HepG2 (cell line): ENCODE results near the gene CA10. TPM values are rescaled to one million over a fixed set of nuclear protein-coding genes. Genes with fewer than 3 reads are reported as not detected.

Experiments
- ATAC-seq: fragments of 200-7000 bp; cut with Tn5 transposase; 3 replicates; pipeline ENCODE4 v1.9.1; 2020; ENCODE audit warnings: mild to moderate bottlenecking, moderate library complexity
- BruUV-seq: library from RNA; stranded (reverse); fragments of 400-500 nt; replicated peaks from 2 replicates; lab custom pipeline; 2021; lab: Mats Ljungman, UMichigan
- CTCF ChIA-PET: fragments of 300-600 bp; formaldehyde crosslinking; extraction: SDS; loops from one replicate; lab custom pipeline; 2021; ENCODE audit warnings: low total read pairs, inconsistent platforms, low intra/inter-chr PET ratio; lab: Yijun Ruan, JAX
- POLR2A ChIA-PET: fragments of 350-600 bp; sonication (Branson Sonifier 250); formaldehyde crosslinking; loops from one replicate; lab custom pipeline; 2020; ENCODE audit warnings: antibody characterized with exemption, inconsistent platforms; lab: Yijun Ruan, JAX
- DNase-seq: peaks from one replicate; pipeline ENCODE4 v3.0.0-alpha.2; 2015; ENCODE audit warnings: low spot score
- FAIRE-seq: peaks from 3 replicates; lab custom pipeline; 2011; peaks lifted over from hg19 to GRCh38; lab: Jason Lieb, UNC
- H2AFZ ChIP-seq: one replicate; pipeline ENCODE4 v1.6.1; 2011; ENCODE audit warnings: low read length, inconsistent platforms
- H3K27ac ChIP-seq: fragments of 300-600 bp; 3 replicates; pipeline ENCODE4 v1.8.0; 2011; ENCODE audit warnings: mixed run types, mild to moderate bottlenecking, mixed read lengths, low read length, inconsistent platforms; ENCODE audit not compliant: insufficient read depth; ENCODE audit errors: extremely low read length
- H3K27me3 ChIP-seq, 2 experiments: fragments of 200-600 bp in 1 of 2; 2 replicates in 1 of 2; 3 replicates in 1 of 2; pipeline versions ENCODE4 v1.6.0 to v1.8.0; 2011; ENCODE audit warnings: low read length in 2 of 2, mild to moderate bottlenecking in 2 of 2, moderate library complexity in 2 of 2, inconsistent platforms in 1 of 2; ENCODE audit not compliant: insufficient read depth in 2 of 2, control insufficient read depth in 1 of 2
- H3K36me3 ChIP-seq, 2 experiments: fragments of 200-600 bp in 1 of 2; replicated peaks in 1 of 2; 2 replicates in 1 of 2; 3 replicates in 1 of 2; pipeline versions ENCODE4 v1.5.1 to v1.8.0; 2011; ENCODE audit warnings: low read length in 2 of 2, inconsistent platforms in 1 of 2; ENCODE audit not compliant: insufficient read depth in 2 of 2, control insufficient read depth in 1 of 2
- H3K4me1 ChIP-seq: 2 replicates; pipeline ENCODE4 v1.5.1; 2012; ENCODE audit warnings: low read length, inconsistent platforms; ENCODE audit not compliant: insufficient read depth
- H3K4me2 ChIP-seq: 2 replicates; pipeline ENCODE4 v1.6.0; 2011; ENCODE audit warnings: low read depth, low read length, inconsistent platforms
- H3K4me3 ChIP-seq, 3 experiments: fragments of 200-600 bp in 1 of 3; sonication (generic), shearing (Covaris generic) in 1 of 3; replicated peaks in 1 of 3; 2 replicates each; pipeline ENCODE4 v1.5.1; 2011 to 2016; ENCODE audit warnings: low read length in 3 of 3, inconsistent platforms in 2 of 3, low read depth in 2 of 3, mild to moderate bottlenecking in 2 of 3, control low read depth in 1 of 3, mixed read lengths in 1 of 3; ENCODE audit not compliant: insufficient read depth in 1 of 3
- H3K79me2 ChIP-seq: one replicate; pipeline ENCODE4 v1.6.1; 2011; ENCODE audit warnings: low read length, inconsistent platforms; ENCODE audit not compliant: insufficient read depth
- H3K9ac ChIP-seq: 2 replicates; pipeline ENCODE4 v1.6.0; 2011; ENCODE audit warnings: mild to moderate bottlenecking, low read depth, low read length, inconsistent platforms; ENCODE audit not compliant: insufficient read depth
- H3K9me3 ChIP-seq: 2 replicates; pipeline ENCODE4 v1.5.1; 2012; ENCODE audit warnings: mild to moderate bottlenecking, low read length
- H4K20me1 ChIP-seq: 2 replicates; pipeline ENCODE4 v1.6.0; 2011; ENCODE audit warnings: inconsistent platforms, mild to moderate bottlenecking, low read length, moderate library complexity; ENCODE audit not compliant: insufficient read depth
- ATF3 ChIP-seq: sonication (generic); formaldehyde crosslinking; IDR thresholded peaks from 2 replicates; pipeline ENCODE4 v1.4.0; 2020; ENCODE audit warnings: missing genetic modification reagents
- CREBL2 ChIP-seq: sonication (generic); formaldehyde crosslinking; IDR thresholded peaks from 2 replicates; pipeline ENCODE4 v1.8.1; 2023; ENCODE audit warnings: missing genetic modification reagents, mild to moderate bottlenecking, borderline replicate concordance
- HNRNPK ChIP-seq: fragments of 200-400 bp; formaldehyde crosslinking; IDR thresholded peaks from 2 replicates; pipeline ENCODE4 v1.6.1; 2018; ENCODE audit warnings: low read length, low read depth, moderate library complexity, mild to moderate bottlenecking; ENCODE audit not compliant: poor library complexity, severe bottlenecking
- IKZF5 ChIP-seq: IDR thresholded peaks from 2 replicates; pipeline ENCODE4 v1.6.1; 2018; ENCODE audit warnings: missing genetic modification reagents, mild to moderate bottlenecking, missing compliant biosample characterization
- NFE2 ChIP-seq: sonication (generic); formaldehyde crosslinking; IDR thresholded peaks from 2 replicates; pipeline ENCODE4 v1.4.0; 2020; ENCODE audit warnings: missing genetic modification reagents
- PHF20 ChIP-seq: sonication (generic); formaldehyde crosslinking; IDR thresholded peaks from 2 replicates; pipeline ENCODE4 v1.5.0; 2020; ENCODE audit warnings: mild to moderate bottlenecking, missing genetic modification reagents
- POLR2AphosphoS2 ChIP-seq: IDR thresholded peaks from 2 replicates; pipeline ENCODE4 v1.6.1; 2011; ENCODE audit warnings: low read depth, low read length, improper control_type of control experiment
- SAFB2 ChIP-seq: sonication (generic); formaldehyde crosslinking; IDR thresholded peaks from 2 replicates; pipeline ENCODE4 v1.5.1; 2020; ENCODE audit warnings: missing genetic modification reagents, low read depth, mild to moderate bottlenecking, borderline replicate concordance
- SRSF4 ChIP-seq: fragments of 200-400 bp; formaldehyde crosslinking; IDR thresholded peaks from one replicate; pipeline ENCODE4 v1.6.1; 2018; ENCODE audit warnings: mild to moderate bottlenecking, low read depth, low read length, moderate library complexity; ENCODE audit not compliant: poor library complexity, severe bottlenecking
- TEAD3 ChIP-seq: optimal IDR thresholded peaks from 2 replicates; pipeline ENCODE3; 2016; ENCODE audit warnings: borderline replicate concordance
- TFDP2 ChIP-seq: sonication (generic); formaldehyde crosslinking; IDR thresholded peaks from 2 replicates; pipeline ENCODE4 v1.4.0; 2020; ENCODE audit warnings: missing genetic modification reagents
- TGIF2 ChIP-seq: IDR thresholded peaks from 2 replicates; pipeline ENCODE4 v1.6.1; 2016; ENCODE audit warnings: control low read depth, missing compliant biosample characterization
- TOPORS ChIP-seq: sonication (generic); formaldehyde crosslinking; IDR thresholded peaks from 2 replicates; pipeline ENCODE4 v1.8.0; 2023; ENCODE audit warnings: mild to moderate bottlenecking, missing genetic modification reagents
- ZBTB21 ChIP-seq: sonication (generic); formaldehyde crosslinking; IDR thresholded peaks from 2 replicates; pipeline ENCODE4 v1.4.0; 2020; ENCODE audit warnings: missing genetic modification reagents
- ZBTB33 ChIP-seq: sonication (generic); formaldehyde crosslinking; IDR thresholded peaks from 2 replicates; pipeline ENCODE4 v1.4.0; 2020; ENCODE audit warnings: missing genetic modification reagents
- ZNF329 ChIP-seq: sonication (generic); formaldehyde crosslinking; IDR thresholded peaks from 2 replicates; pipeline ENCODE4 v1.9.0; 2021; ENCODE audit warnings: low read depth, mild to moderate bottlenecking, missing genetic modification reagents
- ZNF354B ChIP-seq: sonication (generic); formaldehyde crosslinking; IDR thresholded peaks from 2 replicates; pipeline ENCODE4 v1.8.0; 2022; ENCODE audit warnings: mild to moderate bottlenecking, missing genetic modification reagents
- ZNF430 ChIP-seq: sonication (generic); formaldehyde crosslinking; IDR thresholded peaks from 2 replicates; pipeline ENCODE4 v1.9.0; 2021; ENCODE audit warnings: mild to moderate bottlenecking, missing genetic modification reagents
- ZNF629 ChIP-seq: sonication (generic); formaldehyde crosslinking; conservative IDR thresholded peaks from 2 replicates; pipeline ENCODE4 v1.5.0; 2020; ENCODE audit warnings: missing genetic modification reagents
- ZNF850 ChIP-seq: sonication (generic); formaldehyde crosslinking; conservative IDR thresholded peaks from 2 replicates; pipeline ENCODE4 v1.9.0; 2021; ENCODE audit warnings: mild to moderate bottlenecking, missing genetic modification reagents
- ZNF879 ChIP-seq: sonication (generic); formaldehyde crosslinking; IDR thresholded peaks from 2 replicates; pipeline ENCODE4 v1.8.1; 2023; ENCODE audit warnings: missing genetic modification reagents
- in situ Hi-C: cut with HindIII; loops from 2 replicates; pipeline ENCODE4 v1.10.0; 2017; ENCODE audit warnings: low pct_unique_long_range_greater_than_20kb; ENCODE audit not compliant: extremely low pct_ligation_motif_present
- intact Hi-C: fragments of 100-400 bp; cut with micrococcal nuclease; formaldehyde crosslinking; loops from one replicate; pipeline ENCODE4 v1.10.0; 2022; ENCODE audit not compliant: unreplicated experiment
- polyA plus RNA-seq, 8 experiments: library from polyadenylated mRNA; depleted of rRNA in 3 of 8; stranded (reverse) in 7 of 8; unstranded in 1 of 8; fragments of >200 nt; fragmentation: Illumina TruSeq in 4 of 8; extraction: Trizol in 4 of 8; gene quantifications; 2 replicates each; pipeline versions ENCODE4 v1.2.1 to v1.2.3, GENCODE V29; 2011 to 2016; ENCODE audit warnings: low read depth in 4 of 8, missing spikeins in 1 of 8, mixed read lengths in 1 of 8; ENCODE audit not compliant: insufficient read depth in 1 of 8
- total RNA-seq, 5 experiments: library from RNA; depleted of rRNA; stranded (reverse); fragments of >200 nt; fragmentation: Illumina TruSeq; extraction: Trizol; gene quantifications; 2 replicates each; pipeline ENCODE4 v1.2.3, GENCODE V29; 2016; ENCODE audit warnings: low read depth in 1 of 5

Gene CA10
- total and polyA plus RNA-seq, 2 of the 13 experiments (the other 11 are each of a cell fraction or from before 2014, with no cell fraction given) = not detected

- TF ChIP-seq ZNF354B (CRISPR knock-in tag) (no peak), SRSF4 (no peak), TOPORS (CRISPR knock-in tag) (no peak), ZBTB33 (no peak), ZNF629 (no peak), ZBTB21 (no peak), ZNF329 (no peak), ATF3 (CRISPR knock-in tag) (no peak)
Measured at GRCh38 chr17:52148288-52148968, 10.1 kb downstream of the CA10 start (continued).

- Histone ChIP-seq H3K4me2 (no peak overlapping the region), H4K20me1 (no peaks in the 10 kb centered on the region), H3K4me1 (no peaks in the 10 kb centered on the region), H3K36me3 (no peaks in the 10 kb centered on the region), H3K4me3 (no peak overlapping the region), H3K27ac (no peak overlapping the region), H3K9ac (no peak overlapping the region), H2AFZ (no peak overlapping the region), H3K27me3 (no peaks in the 10 kb centered on the region), H3K79me2 (no peaks in the 10 kb centered on the region), H3K9me3 (no peaks in the 10 kb centered on the region)
- ChIA-PET POLR2A (no interaction called here), CTCF (no interaction called here)
- BruUV-seq = no TSS peak
- intact Hi-C loops (no loop called here), in situ Hi-C loops (no loop called here)
- FAIRE-seq (no peak), DNase-seq (no peak), ATAC-seq (no peak)
- TF ChIP-seq HNRNPK (no peak), CREBL2 (no peak), TGIF2 (CRISPR knock-in tag) (no peak), SAFB2 (CRISPR knock-in tag) (no peak), TFDP2 (CRISPR knock-in tag) (no peak), TEAD3 (CRISPR knock-in tag) (no peak), NFE2 (no peak), ZNF850 (CRISPR knock-in tag) (no peak), POLR2AphosphoS2 (no peak), PHF20 (no peak), ZNF430 (CRISPR knock-in tag) (no peak), ZNF329 (no peak), ZNF879 (no peak), IKZF5 (CRISPR knock-in tag) (no peak)
Measured at GRCh38 chr17:52147872-52148271, 10.6 kb downstream of the CA10 start.
